H1 (cell line): ENCODE data around the gene CDC25C. TPM values are rescaled to one million over a fixed set of nuclear protein-coding genes. Genes with fewer than 3 reads are reported as not detected.

Source experiments
- CTCF ChIA-PET: fragments of 300-600 bp; sonication (Branson Sonifier 250); formaldehyde crosslinking; loops from one replicate; lab custom pipeline; 2021; ENCODE audit not compliant: partially characterized antibody; lab: Charles Lee
- POLR2A ChIA-PET: fragments of 300-600 bp; sonication (Branson Sonifier 250); formaldehyde crosslinking; loops from one replicate; lab custom pipeline; 2021; ENCODE audit warnings: inconsistent platforms; ENCODE audit not compliant: partially characterized antibody; lab: Charles Lee
- DNase-seq, 2 experiments: peaks; one replicate each; pipeline versions ENCODE4 v3.0.0 to v3.0.0-alpha.2; 2010 to 2022; ENCODE audit warnings: low spot score in 2 of 2, low read depth in 1 of 2, mixed read lengths in 1 of 2
- FAIRE-seq: peaks from 2 replicates; lab custom pipeline; 2011; peaks lifted over from hg19 to GRCh38; lab: Jason Lieb, UNC
- H2AFZ ChIP-seq: 2 replicates; pipeline ENCODE4 v1.8.1; 2012; ENCODE audit warnings: low read length, inconsistent platforms
- H2AK5ac ChIP-seq: 2 replicates; pipeline ENCODE4 v1.6.1; 2013; ENCODE audit warnings: low read depth, low read length
- H2BK120ac ChIP-seq: replicated peaks from 2 replicates; pipeline ENCODE3; 2013; ENCODE audit warnings: low read depth, low read length, inconsistent platforms
- H2BK12ac ChIP-seq: 2 replicates; pipeline ENCODE4 v1.6.1; 2013; ENCODE audit warnings: low read depth, low read length
- H2BK15ac ChIP-seq: 2 replicates; pipeline ENCODE4 v1.6.1; 2013; ENCODE audit warnings: low read length
- H2BK20ac ChIP-seq: 2 replicates; pipeline ENCODE4 v1.6.1; 2013; ENCODE audit warnings: low read length
- H2BK5ac ChIP-seq: 2 replicates; pipeline ENCODE4 v1.6.1; 2013; ENCODE audit warnings: low read depth, low read length
- H3K14ac ChIP-seq: 2 replicates; pipeline ENCODE4 v1.6.1; 2013; ENCODE audit warnings: inconsistent platforms; ENCODE audit not compliant: insufficient read length
- H3K18ac ChIP-seq: 2 replicates; pipeline ENCODE4 v1.6.1; 2013; ENCODE audit warnings: low read length; ENCODE audit errors: extremely low read depth
- H3K23ac ChIP-seq: 2 replicates; pipeline ENCODE4 v1.6.1; 2013; ENCODE audit warnings: inconsistent platforms; ENCODE audit not compliant: insufficient read length
- H3K23me2 ChIP-seq: 2 replicates; pipeline ENCODE4 v1.6.1; 2013; ENCODE audit warnings: low read depth, low read length
- H3K27ac ChIP-seq: 2 replicates; pipeline ENCODE4 v1.6.1; 2011; ENCODE audit warnings: low read depth, low read length, inconsistent platforms
- H3K27me3 ChIP-seq, 4 experiments: replicated peaks in 1 of 4; 1 replicate in 1 of 4; 2 replicates in 3 of 4; pipeline versions ENCODE4 v1.6.1 to v1.8.1; 2011 to 2013; ENCODE audit warnings: low read length in 3 of 4, mild to moderate bottlenecking in 3 of 4, inconsistent platforms in 2 of 4, mixed read lengths in 2 of 4, moderate library complexity in 1 of 4; ENCODE audit not compliant: control insufficient read depth in 3 of 4, insufficient read depth in 3 of 4; ENCODE audit errors: extremely low read depth in 1 of 4
- H3K36me3 ChIP-seq, 4 experiments: 2 replicates each; pipeline versions ENCODE4 v1.6.1 to v1.8.1; 2011 to 2013; ENCODE audit warnings: mild to moderate bottlenecking in 4 of 4, low read length in 3 of 4, moderate library complexity in 2 of 4, control low read depth in 1 of 4, inconsistent platforms in 1 of 4; ENCODE audit not compliant: insufficient read depth in 4 of 4, control insufficient read depth in 2 of 4
- H3K4ac ChIP-seq: replicated peaks from 2 replicates; pipeline ENCODE3; 2013; ENCODE audit warnings: low read length, low read depth, mixed read lengths, inconsistent platforms; ENCODE audit not compliant: insufficient read length
- H3K4me1 ChIP-seq, 4 experiments: replicated peaks in 1 of 4; 1 replicate in 1 of 4; 2 replicates in 3 of 4; pipeline versions ENCODE4 v1.6.1 to v1.8.1; 2011 to 2013; ENCODE audit warnings: low read length in 3 of 4, inconsistent platforms in 2 of 4, mixed read lengths in 1 of 4; ENCODE audit not compliant: insufficient read depth in 4 of 4, control insufficient read depth in 3 of 4
- H3K4me2 ChIP-seq, 2 experiments: 2 replicates each; pipeline versions ENCODE4 v1.6.1 to v1.8.1; 2011 to 2013; ENCODE audit warnings: low read depth in 2 of 2, low read length in 2 of 2, control low read depth in 1 of 2, inconsistent platforms in 1 of 2, mild to moderate bottlenecking in 1 of 2; ENCODE audit not compliant: insufficient read depth in 1 of 2
- H3K4me3 ChIP-seq, 4 experiments: fragments of 200-600, 300-600 bp in 1 of 4; sonication (generic), shearing (Covaris generic), sonication (Bioruptor Twin) in 1 of 4; 2 replicates each; pipeline versions ENCODE4 v1.5.1 to v1.8.1; 2011 to 2016; ENCODE audit warnings: low read length in 4 of 4, low read depth in 3 of 4, control low read depth in 2 of 4, inconsistent platforms in 2 of 4, mild to moderate bottlenecking in 2 of 4, mixed read lengths in 1 of 4, moderate library complexity in 1 of 4; ENCODE audit not compliant: insufficient read depth in 2 of 4; ENCODE audit errors: extremely low read depth in 1 of 4
- H3K56ac ChIP-seq: replicated peaks from 2 replicates; pipeline ENCODE3; 2013; ENCODE audit warnings: low read depth, mild to moderate bottlenecking, mixed read lengths, low read length, inconsistent platforms; ENCODE audit not compliant: insufficient read length
- H3K79me1 ChIP-seq: 2 replicates; pipeline ENCODE4 v1.6.1; 2013; ENCODE audit warnings: low read depth, low read length, control low read depth
- H3K79me2 ChIP-seq, 2 experiments: 2 replicates each; pipeline versions ENCODE4 v1.6.1 to v1.8.1; 2012 to 2013; ENCODE audit warnings: low read length in 2 of 2, mild to moderate bottlenecking in 2 of 2, inconsistent platforms in 1 of 2; ENCODE audit not compliant: insufficient read depth in 2 of 2, control insufficient read depth in 1 of 2
- H3K9ac ChIP-seq, 4 experiments: replicated peaks in 1 of 4; 1 replicate in 1 of 4; 2 replicates in 3 of 4; pipeline versions ENCODE4 v1.6.1 to v1.8.1; 2011 to 2013; ENCODE audit warnings: low read depth in 3 of 4, low read length in 3 of 4, control low read depth in 2 of 4, mild to moderate bottlenecking in 2 of 4, moderate library complexity in 2 of 4, inconsistent platforms in 1 of 4; ENCODE audit errors: extremely low read depth in 1 of 4
- H3K9me3 ChIP-seq, 2 experiments: 2 replicates each; pipeline versions ENCODE4 v1.6.1 to v1.8.1; 2012 to 2013; ENCODE audit warnings: mild to moderate bottlenecking in 2 of 2, moderate library complexity in 2 of 2, control low read depth in 1 of 2, inconsistent platforms in 1 of 2, low read depth in 1 of 2, low read length in 1 of 2, mixed read lengths in 1 of 2; ENCODE audit not compliant: insufficient read depth in 2 of 2
- H4K20me1 ChIP-seq, 2 experiments: replicated peaks in 1 of 2; 2 replicates each; pipeline versions ENCODE3 to v1.8.1; 2011 to 2013; ENCODE audit warnings: inconsistent platforms in 2 of 2, low read length in 2 of 2, mild to moderate bottlenecking in 1 of 2; ENCODE audit not compliant: insufficient read depth in 2 of 2, control insufficient read depth in 1 of 2
- H4K5ac ChIP-seq: 2 replicates; pipeline ENCODE4 v1.6.1; 2013; ENCODE audit warnings: low read length, low read depth, mixed read lengths, inconsistent platforms; ENCODE audit not compliant: insufficient read length
- H4K8ac ChIP-seq: 2 replicates; pipeline ENCODE4 v1.8.0; 2013; ENCODE audit warnings: mild to moderate bottlenecking, moderate library complexity, low read length, inconsistent platforms; ENCODE audit not compliant: insufficient read depth; ENCODE audit errors: extremely low read depth
- H4K91ac ChIP-seq: replicated peaks from 2 replicates; pipeline ENCODE3; 2013; ENCODE audit warnings: low read length, mixed read lengths, inconsistent platforms; ENCODE audit not compliant: insufficient read length
- CBX8 ChIP-seq: fragments of 300-800, 300-1000 bp; sonication (generic); IDR thresholded peaks from 2 replicates; pipeline ENCODE4 v1.7.1; 2016; ENCODE audit warnings: low read depth, low read length, borderline replicate concordance
- CEBPB ChIP-seq: IDR thresholded peaks from 2 replicates; pipeline ENCODE4 v1.6.1; 2012; ENCODE audit warnings: low read depth, low read length
- SIN3A ChIP-seq, 2 experiments: IDR thresholded peaks in 1 of 2; conservative IDR thresholded peaks in 1 of 2; 2 replicates each; pipeline ENCODE4 v1.6.1; 2011 to 2012; ENCODE audit warnings: low read length in 2 of 2, improper control_type of control experiment in 1 of 2, low read depth in 1 of 2, mild to moderate bottlenecking in 1 of 2
- SIRT6 ChIP-seq: IDR thresholded peaks from one replicate; pipeline ENCODE4 v1.7.1; 2012; ENCODE audit warnings: low read length, inconsistent platforms
- TAF1 ChIP-seq: IDR thresholded peaks from 2 replicates; pipeline ENCODE4 v1.6.1; 2011; ENCODE audit warnings: mild to moderate bottlenecking, low read depth, low read length
- TCF12 ChIP-seq: IDR thresholded peaks from 2 replicates; pipeline ENCODE4 v1.6.1; 2011; ENCODE audit warnings: low read depth, mild to moderate bottlenecking, low read length
- whole genome bisulfite sequencing, 2 experiments: shearing (Covaris generic) in 1 of 2; methylation state at CpG; one replicate each; pipeline versions ENCODE4 v1.1.6 to v1.1.7; 2013 to 2015; ENCODE audit warnings: low lambda C conversion rate in 2 of 2, mixed read lengths in 2 of 2, inconsistent platforms in 1 of 2, low coverage in 1 of 2, missing lambda C conversion rate in 1 of 2; ENCODE audit not compliant: insufficient replicate concordance in 2 of 2, insufficient coverage in 1 of 2, insufficient read length in 1 of 2; ENCODE audit errors: extremely low coverage in 1 of 2, missing lambda C conversion rate in 1 of 2; 5-methylcytosine and 5-hydroxymethylcytosine counted together
- polyA plus RNA-seq, 7 experiments: library from polyadenylated mRNA; depleted of rRNA in 3 of 7; stranded (reverse) in 5 of 7; unstranded in 2 of 7; fragments of >200 nt in 5 of 7; fragments of 200-250 nt in 2 of 7; gene quantifications; 1 replicate in 5 of 7; 2 replicates in 1 of 7; 4 replicates in 1 of 7; pipeline versions ENCODE4 v1.2.1 to v1.2.3, GENCODE V29; 2011 to 2013; ENCODE audit warnings: missing spikeins in 2 of 7, mixed read lengths in 2 of 7
- total RNA-seq: library from RNA; stranded (reverse); fragmentation: NEBNext Ultra II Directional; extraction: Animal tissue kit (Norgen Biotek cat#: 25700); gene quantifications from 2 replicates; pipeline ENCODE4 v1.2.1, GENCODE V29; 2021

Gene CDC25C
- total and polyA plus RNA-seq, 2 of the 8 experiments (the other 6 are each of a cell fraction or from before 2014, with no cell fraction given): 18.4 to 20.8 TPM

GRCh38 chr5:138287246-138287645 is 44.4 kb downstream of the CDC25C start:
- Histone ChIP-seq H2BK5ac (no peak overlapping the region), H3K23ac (no peak overlapping the region), H2AFZ (no peak overlapping the region), H2BK120ac (no peak overlapping the region), H3K4me1 (no peaks in the 10 kb centered on the region), H3K27ac (no peak overlapping the region), H3K9ac (no peak overlapping the region), H3K4ac (no peak overlapping the region), H3K9me3 (no peaks in the 10 kb centered on the region), H3K56ac (no peak overlapping the region), H2BK12ac (no peak overlapping the region), H2BK15ac (no peak overlapping the region), H3K79me2 (no peaks in the 10 kb centered on the region), H3K18ac (no peak overlapping the region), H3K4me3 (no peak overlapping the region), H3K79me1 (no peaks in the 10 kb centered on the region), H3K36me3 (peaks cover 5 to 32% (median 14%) of the 10 kb centered on the region in 4 experiments; a peak in 7 of 8 replicates), H3K27me3 (no peaks in the 10 kb centered on the region), H3K14ac (no peak overlapping the region), H2AK5ac (no peak overlapping the region), H4K5ac (no peak overlapping the region), H4K8ac (no peak overlapping the region), H3K4me2 (no peak overlapping the region)
- ChIA-PET CTCF (interaction anchor here (0.7 to 1.1 kb wide), 4 partner anchors 12 to 65 kb away, joined by 3 to 5 read pairs (median 3); partner anchors contain the start of genes GFRA3 and KDM3B), POLR2A (no interaction called here)
- DNase-seq: no peak
- FAIRE-seq: no peak
- no peak for TF ChIP-seq SIN3A (conservative IDR thresholded peaks at IDR 0.05 in 1 of 2, IDR thresholded peaks at IDR 0.05 in 1 of 2; ENCODE audit: low read depth in 1 of 2, low read length in 2 of 2)
- no peak for TF ChIP-seq SIRT6
- no peak for TF ChIP-seq CEBPB
- TF ChIP-seq CBX8: no peak
- TF ChIP-seq TCF12: no peak
- no peak for TF ChIP-seq TAF1
- TF ChIP-seq, all 59 proteins: peak for 0
- WGBS, 2 experiments: 100% methylated on average over 1 of the region's 1 CpG; no CpG with 5 or more reads in 1 of the 2 experiments
- H4K91ac ChIP-seq: no peak overlapping the region
- no peaks in the 10 kb centered on the region for H3K23me2 ChIP-seq
- H2BK20ac ChIP-seq: no peak overlapping the region
- H4K20me1 ChIP-seq: no peaks in the 10 kb centered on the region
